G401 (cell line): ENCODE results near the gene CDC42EP3. TPM values are rescaled to one million over a fixed set of nuclear protein-coding genes. Genes with fewer than 3 reads are reported as not detected.

Experiments
- DNase-seq: peaks from one replicate; pipeline ENCODE4 v3.0.0-alpha.2; 2015; ENCODE audit warnings: low spot score
- in situ Hi-C: cut with HindIII; loops from 2 replicates; pipeline ENCODE4 v1.10.0; 2016; ENCODE audit warnings: low sequenced_read_pairs, mixed read lengths
- total RNA-seq: library from RNA; depleted of rRNA; stranded (reverse); fragments of >200 nt; shearing (Covaris generic); gene quantifications from 2 replicates; pipeline ENCODE4 v1.2.3, GENCODE V29; 2014

The CDC42EP3 gene
- total RNA-seq, 1 experiment from 2014 or later, result 0.07 TPM

DNA sequence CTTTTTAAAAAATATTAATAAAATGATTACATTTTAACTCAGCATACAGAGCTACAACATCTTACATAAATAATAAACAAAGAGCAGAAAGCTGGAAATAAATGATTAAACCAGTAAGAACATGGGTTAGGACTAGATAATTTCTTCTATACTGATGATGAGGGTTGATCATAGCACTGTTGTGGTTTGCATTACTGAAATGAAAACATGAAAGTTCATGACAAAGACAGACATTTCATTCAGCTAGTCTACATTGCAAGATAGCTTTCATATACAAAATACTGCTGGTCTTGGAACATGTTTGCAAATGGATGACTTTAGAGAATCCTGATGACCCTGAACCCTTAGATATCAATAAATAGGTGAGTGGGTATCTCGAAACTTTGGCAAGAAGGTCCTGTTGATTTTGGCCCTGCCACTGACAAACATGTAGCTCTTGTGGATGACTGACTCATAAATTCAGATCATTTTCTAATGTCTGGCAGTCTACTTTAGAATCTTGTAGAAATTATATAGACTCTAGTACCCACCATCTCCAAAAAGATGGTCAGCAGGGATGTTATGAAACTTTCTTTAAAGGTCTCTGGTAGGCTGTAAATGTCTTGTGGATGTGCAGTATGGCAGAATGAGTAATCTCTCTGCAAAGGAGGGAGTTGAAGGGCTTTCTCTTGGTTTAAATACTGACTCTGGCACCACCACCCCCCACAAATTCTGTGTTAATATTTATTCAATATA lies 15.5 kb upstream of the CDC42EP3 start:
- no peak for DNase-seq
- in situ Hi-C loops, result no loop called here

DNA sequence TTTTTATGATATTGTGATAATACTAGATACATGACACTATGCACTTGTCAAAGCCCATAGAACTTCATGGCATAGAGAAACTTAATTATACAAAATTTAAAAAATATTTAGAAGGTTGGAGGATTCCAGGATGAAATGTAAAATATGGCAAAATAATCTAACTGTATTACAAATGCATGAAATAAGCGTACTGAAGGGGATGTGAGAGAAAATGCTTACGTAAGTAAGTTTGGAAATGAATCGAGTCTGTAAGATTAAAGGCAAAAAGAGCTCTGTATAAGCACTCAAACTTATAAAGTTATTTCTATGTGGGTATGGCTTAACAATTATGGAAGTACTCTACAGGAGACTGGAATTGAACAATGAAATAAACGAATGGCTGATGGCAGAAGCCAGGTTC lies 13.4 kb upstream of the CDC42EP3 start:
- in situ Hi-C loops, result no loop called here
- DNase-seq, result no peak

DNA sequence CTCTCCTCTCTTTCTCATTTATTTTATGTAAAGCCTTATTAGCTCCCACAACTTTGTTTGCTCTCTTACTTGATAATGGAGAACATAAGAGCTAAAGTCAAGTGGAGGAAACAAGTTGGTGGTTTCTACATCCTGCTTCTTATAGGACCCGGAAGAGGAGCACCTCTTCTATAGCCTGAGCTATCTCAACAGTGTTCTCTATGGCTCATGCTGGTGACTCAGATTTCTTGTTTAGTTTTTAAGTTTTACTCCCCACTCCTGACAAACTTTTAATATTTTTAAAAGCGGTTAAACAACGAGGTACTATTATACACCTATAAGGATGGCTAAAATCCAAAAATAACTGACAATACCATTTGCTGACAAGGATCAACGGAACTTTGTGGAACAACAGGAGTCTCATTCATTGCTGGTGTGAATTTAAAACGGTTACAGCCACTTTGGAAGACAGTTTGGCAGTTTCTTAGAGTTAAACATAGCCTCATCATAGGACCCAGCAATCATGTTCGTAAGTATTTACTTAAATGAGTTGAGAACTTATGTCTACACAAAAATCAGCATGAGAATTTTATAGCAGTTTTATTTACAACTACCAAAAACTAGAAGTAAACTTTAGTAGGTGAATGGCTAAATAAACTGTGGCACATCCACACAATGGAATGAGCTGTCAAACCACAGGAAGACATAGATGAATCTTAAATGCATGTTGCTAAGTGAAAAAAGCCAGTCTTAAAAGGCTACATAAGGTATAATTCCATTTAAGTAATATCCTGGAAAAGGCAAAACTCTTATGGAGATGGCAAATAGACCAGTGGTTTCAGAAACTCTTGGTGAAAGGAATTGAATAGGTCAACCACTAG lies 12.7 kb upstream of the CDC42EP3 start:
- in situ Hi-C loops, result no loop called here
- DNase-seq, result no peak

DNA sequence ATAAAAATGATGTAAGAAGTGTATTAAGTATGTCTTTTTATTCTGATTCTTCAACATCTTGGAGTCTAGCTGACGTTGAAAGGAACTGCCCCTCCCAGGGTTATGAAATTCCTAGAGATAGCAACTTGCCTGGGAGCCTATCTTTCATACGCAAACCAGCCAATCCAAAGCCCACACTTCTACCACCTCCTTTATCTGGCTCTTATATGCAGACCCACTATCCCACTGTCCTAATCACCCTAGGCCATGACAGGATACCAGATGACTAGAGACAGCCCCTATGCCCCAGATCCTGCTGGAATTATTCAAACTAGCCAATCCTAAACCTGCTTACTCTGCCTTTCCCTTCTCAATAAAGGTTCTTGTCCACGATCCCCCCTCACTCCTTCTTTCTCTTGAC lies 11.8 kb upstream of the CDC42EP3 start:
- in situ Hi-C loops, result no loop called here
- no peak for DNase-seq

DNA sequence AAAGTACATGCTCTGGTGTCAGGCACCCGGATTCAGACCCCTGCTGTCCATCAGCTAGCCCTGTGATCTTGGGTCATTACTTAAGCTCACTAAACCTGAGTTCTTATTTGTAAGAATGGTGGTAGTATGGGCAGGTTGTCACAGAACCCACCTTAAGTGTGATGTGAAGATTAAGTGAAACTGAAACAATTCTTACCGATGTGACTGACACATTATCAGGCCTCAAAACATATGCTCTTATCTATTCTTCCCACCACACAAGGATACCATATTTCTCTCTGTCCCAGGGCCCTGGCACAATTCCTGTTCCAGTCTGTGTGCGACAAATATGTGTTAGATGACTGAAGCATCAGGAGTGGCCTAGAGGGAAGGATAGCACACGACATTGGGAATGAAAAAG lies 11.0 kb upstream of the CDC42EP3 start:
- in situ Hi-C loops, result no loop called here
- DNase-seq, result no peak

DNA sequence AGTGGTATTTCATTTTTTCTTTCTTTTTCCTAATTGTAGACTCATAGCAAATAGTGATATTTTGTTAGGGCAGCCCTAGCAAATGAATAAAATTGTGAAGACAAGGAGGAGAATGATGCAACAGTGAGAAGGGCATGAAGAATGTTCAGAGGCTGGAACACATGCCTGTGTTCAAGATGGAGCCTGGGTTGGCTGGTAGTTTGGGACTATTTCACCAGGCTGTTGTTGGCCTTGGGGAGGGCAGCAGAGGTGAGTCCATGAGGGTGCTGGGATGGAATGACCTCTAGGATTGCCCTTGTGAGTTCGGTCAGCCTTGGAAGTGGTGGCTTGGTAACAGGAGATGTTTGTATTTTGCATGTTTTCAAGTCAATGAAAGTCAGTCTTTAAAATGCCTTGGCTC lies 10.1 kb upstream of the CDC42EP3 start:
- DNase-seq, result no peak
- in situ Hi-C loops, result no loop called here

DNA sequence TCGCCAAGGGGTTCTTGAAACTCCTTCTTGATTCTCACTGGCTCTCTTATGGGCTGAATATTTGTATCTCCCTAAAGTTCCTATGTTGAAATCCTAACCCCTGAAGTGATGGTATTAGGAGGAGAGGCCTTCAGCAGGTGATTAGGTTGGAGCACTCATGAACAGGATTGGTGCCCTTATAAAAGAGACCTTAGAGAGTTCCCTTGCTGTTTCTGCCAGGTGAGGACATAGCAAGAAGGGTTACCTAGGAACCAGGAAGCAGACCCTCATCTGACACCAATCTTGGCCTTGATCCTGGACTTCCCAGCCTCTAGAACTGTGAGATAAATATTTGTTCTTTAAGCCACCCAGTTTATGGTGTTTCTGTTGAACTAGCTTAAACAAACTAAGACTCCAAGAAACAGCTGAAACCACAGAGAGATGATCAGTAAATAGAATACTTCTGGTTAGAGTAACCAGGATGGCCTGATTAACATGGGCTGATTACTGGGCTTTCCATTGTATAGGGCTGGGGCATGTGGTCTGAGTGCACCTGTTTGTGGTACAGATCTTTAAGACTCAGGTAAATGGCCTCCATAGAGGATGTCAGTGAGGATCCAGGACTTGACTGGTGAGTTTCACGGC lies 7.7 kb upstream of the CDC42EP3 start:
- in situ Hi-C loops, result no loop called here
- no peak for DNase-seq

DNA sequence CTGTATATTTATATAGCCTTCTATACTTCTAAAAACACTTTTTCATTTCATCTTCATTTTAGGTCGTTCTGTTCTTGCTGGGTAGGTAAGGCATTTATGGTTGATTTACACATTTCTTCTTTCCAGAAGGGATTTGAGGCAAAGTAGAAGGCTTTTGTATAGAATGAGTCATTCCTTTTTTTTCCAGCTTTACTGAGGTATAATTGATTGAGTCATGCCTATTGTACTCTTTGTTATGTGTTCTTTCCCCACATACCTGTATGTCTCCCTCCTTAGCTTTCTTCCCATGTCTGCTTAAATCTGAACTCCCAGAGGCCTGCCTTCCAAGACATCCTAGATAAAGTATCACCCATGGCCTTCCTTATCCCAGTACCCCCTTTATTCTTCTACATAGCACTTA lies 4.8 kb upstream of the CDC42EP3 start:
- in situ Hi-C loops, result no loop called here
- no peak for DNase-seq

DNA sequence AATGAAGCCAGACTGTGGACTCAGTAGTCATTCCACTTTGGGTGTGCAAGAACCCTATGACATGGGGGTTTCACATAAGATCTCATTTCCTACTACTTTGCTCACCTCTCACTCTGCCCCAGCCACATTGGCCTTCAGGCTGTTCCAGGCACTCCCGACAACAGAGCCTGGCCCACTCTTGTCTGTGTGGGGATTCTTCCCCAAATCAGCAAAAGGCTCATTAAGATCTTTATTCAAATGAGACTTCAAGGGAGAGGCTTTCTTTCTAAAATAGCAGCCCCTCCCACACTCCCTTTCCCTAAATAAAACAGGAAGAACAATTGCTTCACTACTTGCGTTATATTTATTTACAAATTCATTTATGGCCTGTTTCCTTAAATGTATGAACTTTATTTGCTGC lies 3.5 kb upstream of the CDC42EP3 start:
- in situ Hi-C loops, result no loop called here
- DNase-seq, result no peak

DNA sequence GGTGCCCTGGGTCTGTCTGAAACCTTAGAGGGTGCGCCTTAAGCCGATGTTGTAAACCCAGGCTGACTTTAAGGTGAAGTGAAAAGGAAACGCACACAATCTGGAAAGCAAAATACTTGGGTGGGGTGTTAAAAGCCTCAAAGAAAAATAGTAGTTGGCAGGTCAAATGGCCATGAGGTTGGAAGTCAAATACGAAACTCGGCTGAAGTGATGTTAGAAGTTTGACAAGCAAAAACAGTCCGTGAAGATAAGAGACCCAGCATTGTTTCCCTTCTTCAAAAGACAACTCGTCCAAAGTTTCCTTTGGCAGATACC lies 1.4 kb upstream of the CDC42EP3 start:
- no peak for DNase-seq
- in situ Hi-C loops, result no loop called here

DNA sequence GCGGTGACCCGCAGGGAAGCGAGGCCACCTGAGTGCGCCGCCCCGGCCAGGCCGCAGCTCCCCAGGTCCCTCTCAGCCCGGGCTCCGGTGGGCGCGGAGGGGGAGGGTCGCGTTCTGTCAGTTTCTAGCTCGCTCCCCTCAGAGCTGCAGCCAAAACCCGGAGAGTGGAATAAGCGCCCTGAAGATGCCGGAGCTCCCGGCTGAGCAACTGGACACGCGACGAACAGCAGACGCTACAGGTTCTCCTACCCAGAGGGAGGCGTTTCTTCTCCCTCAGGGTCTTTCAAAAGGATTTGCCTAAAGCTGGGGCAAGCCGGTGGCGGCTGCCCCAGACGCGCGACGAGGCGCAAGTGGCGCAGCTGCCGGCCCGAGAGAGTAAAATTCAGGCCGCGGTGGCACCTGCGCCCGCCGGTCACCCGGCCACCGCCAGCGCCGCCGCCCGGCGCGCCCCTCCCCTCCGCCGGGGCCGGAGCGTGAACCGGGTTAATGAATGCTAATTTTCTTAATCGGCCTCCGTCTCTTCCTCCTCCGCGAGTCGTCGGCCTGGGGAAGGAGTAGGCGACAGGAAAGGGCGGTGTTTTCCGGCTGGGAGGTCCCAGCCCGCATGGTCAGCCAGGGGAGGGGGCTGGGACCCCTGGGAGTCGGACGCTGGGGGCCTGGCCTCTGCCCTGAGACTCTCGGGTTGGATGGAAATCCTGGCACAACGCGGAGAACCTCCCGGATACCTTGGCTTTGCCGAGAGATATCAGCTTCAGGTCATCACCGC lies 845 bp upstream of the CDC42EP3 start:
- in situ Hi-C loops, result no loop called here
- peak; percentile 49 for DNase-seq

DNA sequence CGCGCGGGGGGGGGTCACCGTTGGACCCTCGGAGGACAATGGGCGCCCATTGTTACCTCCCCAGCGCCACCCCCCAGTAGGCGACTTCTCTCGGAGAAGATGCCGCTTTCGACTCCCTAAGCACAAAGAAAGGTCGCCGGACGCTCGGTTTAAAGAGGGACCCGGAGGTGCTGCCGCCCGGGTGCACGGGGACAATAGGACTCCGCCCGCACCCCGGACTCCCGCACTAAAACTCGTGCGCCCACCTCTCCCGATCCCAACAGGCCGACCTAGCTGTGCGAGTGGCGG lies 318 bp upstream of the CDC42EP3 start:
- in situ Hi-C loops, result no loop called here
- no peak for DNase-seq

DNA sequence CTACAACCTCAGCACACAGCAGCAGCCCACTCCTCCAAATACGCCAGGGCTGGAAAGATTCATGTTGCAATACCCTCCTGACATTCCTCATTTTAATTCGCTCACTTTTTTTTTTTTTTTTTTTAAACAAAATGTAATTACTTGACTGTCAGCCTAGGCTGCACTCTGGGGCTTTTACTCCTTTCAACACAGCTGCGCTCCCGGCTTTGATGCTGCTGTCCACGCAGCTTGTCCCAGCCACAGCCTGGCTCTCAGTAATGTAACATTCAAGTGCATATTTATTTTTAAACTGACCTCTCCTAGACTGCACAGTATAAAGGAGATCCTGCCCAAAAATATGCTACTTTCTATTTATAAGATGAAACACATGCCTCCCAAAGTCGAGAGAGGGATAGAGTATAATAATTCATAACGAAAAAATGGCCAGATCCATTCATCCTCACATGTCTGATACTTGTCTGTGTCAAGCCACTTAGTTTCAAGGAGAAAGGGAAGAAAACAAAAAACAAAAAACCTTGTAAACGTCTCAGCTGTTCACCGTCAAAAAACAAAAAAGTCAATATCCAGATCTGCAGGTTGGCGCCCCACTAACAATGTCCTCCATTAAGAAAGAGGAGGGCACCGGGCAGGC lies 949 bp downstream of the CDC42EP3 start:
- DNase-seq, result no peak
- in situ Hi-C loops, result no loop called here

DNA sequence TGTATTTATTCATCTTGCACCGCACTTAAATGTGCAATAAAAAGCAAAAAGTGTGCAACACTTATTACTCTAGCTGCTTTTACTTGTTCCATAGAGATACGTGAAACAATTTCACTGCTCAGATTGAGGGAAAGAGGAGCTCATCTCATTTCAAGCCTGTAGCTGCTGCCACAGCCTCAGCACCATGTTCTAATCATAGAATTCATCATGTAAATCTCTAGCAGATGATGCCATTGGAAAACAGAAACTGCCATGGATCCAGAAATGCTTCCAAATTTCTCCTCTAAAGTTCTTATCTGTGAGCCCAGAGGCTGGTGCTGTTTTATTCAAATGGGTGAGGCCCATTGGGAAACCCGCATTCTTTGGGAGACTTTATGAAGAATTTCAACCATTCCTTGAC lies 2.0 kb downstream of the CDC42EP3 start:
- DNase-seq, result no peak
- in situ Hi-C loops, result no loop called here

DNA sequence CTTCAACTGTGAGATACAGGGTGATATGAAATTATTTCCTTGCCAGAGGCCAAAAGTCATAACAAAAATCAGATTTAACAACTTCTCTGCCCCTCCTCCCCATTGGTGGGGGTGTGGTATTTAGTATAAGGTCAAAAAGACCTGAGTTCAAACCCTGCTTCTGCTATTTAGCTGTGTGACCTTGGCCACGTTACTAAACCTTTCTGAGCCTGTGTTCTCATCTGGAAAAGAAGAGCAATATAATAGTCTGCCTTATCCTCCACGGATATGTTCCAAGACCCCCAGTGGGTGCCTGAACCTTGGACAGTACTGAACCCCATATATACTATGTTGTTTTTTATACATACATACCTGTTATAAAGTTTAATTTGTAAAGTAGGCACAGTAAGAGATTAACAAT lies 3.7 kb downstream of the CDC42EP3 start:
- DNase-seq, result no peak
- in situ Hi-C loops, result no loop called here

DNA sequence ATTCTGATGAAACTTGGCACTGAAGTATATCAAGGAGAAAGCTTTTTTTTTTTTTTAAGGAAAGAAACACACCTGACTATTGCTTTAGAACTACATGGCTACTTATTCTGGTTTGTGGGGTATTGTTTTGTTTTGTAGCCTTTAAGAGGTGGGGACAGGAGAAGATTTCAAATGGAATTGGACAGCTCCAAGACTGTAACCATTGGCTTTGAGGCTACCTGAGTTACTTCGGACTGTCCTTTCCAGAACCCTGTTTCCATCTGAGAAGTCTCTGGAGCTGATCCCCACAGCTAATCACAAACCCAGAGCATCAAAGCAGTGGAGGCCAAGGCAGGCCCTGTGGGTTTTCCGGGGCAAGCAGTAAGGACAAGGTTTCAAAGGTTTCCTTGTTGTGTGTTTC lies 4.7 kb downstream of the CDC42EP3 start:
- DNase-seq, result no peak
- in situ Hi-C loops, result no loop called here

DNA sequence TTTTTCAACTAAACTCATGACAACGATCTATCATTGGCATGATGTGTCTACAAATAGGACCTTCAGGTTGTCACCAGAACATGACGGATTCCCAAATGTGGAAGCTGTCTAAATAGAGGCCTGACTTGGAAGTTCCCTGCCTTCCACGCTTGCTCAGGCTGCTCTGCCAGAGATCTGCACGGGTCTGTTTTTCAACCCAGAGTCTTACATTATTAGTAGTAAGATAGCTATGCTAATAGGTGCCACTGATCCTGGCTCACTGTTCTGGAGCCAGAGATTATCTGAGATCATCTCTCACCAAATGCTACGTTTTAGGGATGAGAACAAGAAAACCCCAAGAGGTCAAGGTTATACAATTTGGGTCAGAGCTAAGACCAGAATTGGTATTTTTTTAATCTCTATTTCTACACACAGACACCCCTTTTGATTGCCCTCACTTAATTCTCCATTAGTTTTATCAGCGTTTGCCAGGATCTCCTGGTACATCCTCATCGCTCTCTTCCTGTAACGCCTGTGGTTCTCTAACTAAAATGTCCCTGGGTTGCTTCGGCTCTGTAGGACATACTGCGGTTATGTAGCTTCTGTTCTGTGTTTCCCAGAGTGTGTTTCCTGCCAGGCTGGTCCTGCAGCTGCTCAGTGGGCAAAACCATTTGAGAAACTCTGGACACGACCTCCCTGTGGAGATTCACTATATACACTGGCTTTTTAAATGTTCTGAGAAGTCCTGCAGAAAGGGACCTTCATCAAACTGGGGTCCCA lies 5.7 kb downstream of the CDC42EP3 start:
- DNase-seq, result no peak
- in situ Hi-C loops, result no loop called here

DNA sequence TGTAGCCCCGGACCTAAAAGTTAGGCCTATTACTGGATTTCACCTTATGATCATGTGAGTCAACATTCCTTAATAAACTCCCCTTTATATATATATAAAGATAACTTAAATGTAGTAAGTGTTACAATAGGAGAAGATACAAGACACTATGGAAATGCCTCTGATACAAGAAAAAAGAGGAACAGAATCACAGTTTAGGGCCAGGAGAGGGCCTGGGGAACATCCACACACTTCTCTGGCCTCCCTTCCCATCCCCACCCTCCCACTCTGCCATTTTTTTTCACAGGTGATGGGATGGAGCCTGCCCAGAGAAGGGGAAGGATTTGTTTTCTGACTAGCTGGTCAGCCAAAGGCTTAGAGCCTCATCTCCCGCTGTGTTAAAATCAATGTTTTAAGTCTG lies 6.4 kb downstream of the CDC42EP3 start:
- DNase-seq, result no peak
- in situ Hi-C loops, result no loop called here

DNA sequence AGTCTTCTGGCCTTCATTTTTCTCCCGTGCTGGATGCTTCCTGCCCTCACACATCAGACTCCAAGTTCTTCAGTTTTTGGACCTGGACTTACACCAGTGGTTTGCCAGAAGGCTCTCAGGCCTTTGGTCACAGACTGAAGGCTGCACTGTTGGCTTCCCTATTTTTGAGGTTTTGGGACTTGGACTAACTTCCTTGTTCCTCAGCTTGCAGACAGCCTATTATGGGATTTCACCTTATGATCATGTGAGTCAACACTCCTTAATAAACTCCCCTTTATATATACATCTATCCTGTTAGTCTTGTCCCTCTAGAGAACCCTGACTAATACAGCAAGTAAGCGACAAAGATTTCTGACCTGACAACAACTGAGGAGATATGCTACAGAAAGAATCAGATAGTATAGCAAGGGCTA lies 7.2 kb downstream of the CDC42EP3 start:
- DNase-seq, result no peak
- in situ Hi-C loops, result no loop called here
